Suprapubic skin (tissue), 4 donors: Measurements from ENCODE around the gene MTX3. TPM values are rescaled to one million over a fixed set of nuclear protein-coding genes. Genes with fewer than 3 reads are reported as not detected.

Experiments
- DNase-seq, 2 donors: peaks; one replicate each; pipeline ENCODE4 v3.0.0-alpha.2; 2019; ENCODE audit warnings: low spot score in 2 of 2
- H3K27ac ChIP-seq: fragments of 200-600 bp; sonication (generic); one replicate; pipeline ENCODE4 v1.5.1; 2019
- H3K27me3 ChIP-seq: fragments of 200-600 bp; sonication (generic); one replicate; pipeline ENCODE4 v1.5.1; 2019
- H3K36me3 ChIP-seq: fragments of 200-600 bp; sonication (generic); one replicate; pipeline ENCODE4 v1.5.1; 2019
- H3K4me1 ChIP-seq: fragments of 200-600 bp; sonication (generic); one replicate; pipeline ENCODE4 v1.5.1; 2019
- H3K4me3 ChIP-seq: fragments of 200-600 bp; sonication (generic); one replicate; pipeline ENCODE4 v1.5.1; 2019; ENCODE audit warnings: mild to moderate bottlenecking
- H3K9me3 ChIP-seq: fragments of 200-600 bp; sonication (generic); one replicate; pipeline ENCODE4 v1.5.1; 2019
- CTCF ChIP-seq, 2 donors: fragments of 200-600 bp in 1 of 2; fragments of 450-650 bp in 1 of 2; sonication (generic) in 1 of 2; IDR thresholded peaks; one replicate each; pipeline ENCODE4 v1.5.1; 2016 to 2019; ENCODE audit warnings: antibody characterized with exemption in 2 of 2, mild to moderate bottlenecking in 1 of 2, moderate library complexity in 1 of 2
- EP300 ChIP-seq: sonication (generic); formaldehyde crosslinking; IDR thresholded peaks from one replicate; pipeline ENCODE4 v1.6.1; 2017; ENCODE audit warnings: antibody characterized with exemption
- POLR2A ChIP-seq, 2 donors: fragments of 450-650 bp; IDR thresholded peaks; one replicate each; pipeline ENCODE4 v1.6.1; 2017; ENCODE audit warnings: antibody characterized with exemption in 2 of 2, mild to moderate bottlenecking in 2 of 2, moderate library complexity in 2 of 2
- POLR2AphosphoS5 ChIP-seq, 3 donors: sonication (generic); formaldehyde crosslinking; IDR thresholded peaks; one replicate each; pipeline ENCODE4 v1.6.1; 2017; ENCODE audit warnings: antibody characterized with exemption in 3 of 3
- WGBS: methylation state at CpG from one replicate; pipeline ENCODE4 v1.1.5; 2018; 5-methylcytosine and 5-hydroxymethylcytosine counted together
- total RNA-seq, 4 donors: library from RNA; depleted of rRNA; stranded (reverse); fragments of >200 nt; gene quantifications; one replicate each; pipeline ENCODE4 v1.1.0, GENCODE V29; 2016

Gene MTX3
- total RNA-seq, 4 donors from 2014 or later: 11.4 to 14.8 (median 12.6) TPM

GRCh38 chr5:79990205-79990597 lies 861 bp downstream of the MTX3 start:
- no peak overlapping the region for H3K27ac ChIP-seq
- H3K36me3 ChIP-seq: peaks cover 32% of the 10 kb centered on the region
- H3K9me3 ChIP-seq: no peaks in the 10 kb centered on the region
- H3K4me3 ChIP-seq: peak overlapping the region; percentile 91
- DNase-seq: no peak
- H3K27me3 ChIP-seq: peaks cover 23% of the 10 kb centered on the region
- peaks cover 22% of the 10 kb centered on the region for H3K4me1 ChIP-seq
- WGBS: 66% methylated on average over 6 of the region's 6 CpGs
- TF ChIP-seq EP300 (no peak), POLR2AphosphoS5 (IDR thresholded peaks at IDR 0.05) (no peak), CTCF (IDR thresholded peaks at IDR 0.05) (no peak), POLR2A (IDR thresholded peaks at IDR 0.05) (no peak)

- no peak for DNase-seq
- no peaks in the 10 kb centered on the region for H3K9me3 ChIP-seq
- TF ChIP-seq POLR2A (IDR thresholded peaks at IDR 0.05) (no peak), CTCF (IDR thresholded peaks at IDR 0.05) (no peak), POLR2AphosphoS5 (IDR thresholded peaks at IDR 0.05) (no peak), EP300 (no peak)
- no peaks in the 10 kb centered on the region for H3K27me3 ChIP-seq
- no peak overlapping the region for H3K27ac ChIP-seq
- H3K36me3 ChIP-seq: peaks cover 70% of the 10 kb centered on the region
- H3K4me3 ChIP-seq: no peak overlapping the region
- H3K4me1 ChIP-seq: peaks cover 16% of the 10 kb centered on the region
Observed at GRCh38 chr5:79986260-79986659, 4.8 kb downstream of the MTX3 start.

- Histone ChIP-seq H3K4me1 (peaks cover 9% of the 10 kb centered on the region), H3K9me3 (no peaks in the 10 kb centered on the region), H3K36me3 (peaks cover 75% of the 10 kb centered on the region), H3K27me3 (no peaks in the 10 kb centered on the region), H3K27ac (no peak overlapping the region), H3K4me3 (no peak overlapping the region)
- 92% methylated on average over 2 of the region's 2 CpGs for WGBS
- DNase-seq: no peak
- TF ChIP-seq EP300: no peak
- TF ChIP-seq POLR2AphosphoS5 (IDR thresholded peaks at IDR 0.05): no peak
- TF ChIP-seq POLR2A (IDR thresholded peaks at IDR 0.05): no peak
- TF ChIP-seq CTCF (IDR thresholded peaks at IDR 0.05): no peak
Observed at GRCh38 chr5:79985288-79985687, 5.8 kb downstream of the MTX3 start.

- Histone ChIP-seq H3K36me3 (peaks cover 75% of the 10 kb centered on the region), H3K9me3 (no peaks in the 10 kb centered on the region), H3K4me1 (no peaks in the 10 kb centered on the region), H3K4me3 (no peak overlapping the region), H3K27ac (no peak overlapping the region), H3K27me3 (no peaks in the 10 kb centered on the region)
- no peak for DNase-seq
- TF ChIP-seq EP300 (no peak), CTCF (IDR thresholded peaks at IDR 0.05) (no peak), POLR2AphosphoS5 (IDR thresholded peaks at IDR 0.05) (no peak), POLR2A (IDR thresholded peaks at IDR 0.05) (no peak)
Observed at GRCh38 chr5:79984363-79984762, 6.7 kb downstream of the MTX3 start.

- WGBS: 84% methylated on average over 7 of the region's 7 CpGs
- no peaks in the 10 kb centered on the region for H3K9me3 ChIP-seq
- no peaks in the 10 kb centered on the region for H3K27me3 ChIP-seq
- no peaks in the 10 kb centered on the region for H3K4me1 ChIP-seq
- DNase-seq: no peak
- no peak overlapping the region for H3K27ac ChIP-seq
- no peak for TF ChIP-seq POLR2AphosphoS5 (IDR thresholded peaks at IDR 0.05)
- TF ChIP-seq EP300: no peak
- TF ChIP-seq CTCF (IDR thresholded peaks at IDR 0.05): no peak
- no peak for TF ChIP-seq POLR2A (IDR thresholded peaks at IDR 0.05)
- no peak overlapping the region for H3K4me3 ChIP-seq
- peaks cover 75% of the 10 kb centered on the region for H3K36me3 ChIP-seq
Observed at GRCh38 chr5:79983618-79984017, 7.4 kb downstream of the MTX3 start.
